ACHN (cell line): ENCODE data around the gene ACSF2.
A peak's percentile ranks its signal among the peaks of the same experiment; 100 is the strongest.

Source experiments
- DNase-seq: peaks from one replicate; pipeline ENCODE4 v3.0.0-alpha.2; 2015
- in situ Hi-C: cut with HindIII; loops from 2 replicates; pipeline ENCODE4 v1.10.0; 2017; ENCODE audit warnings: low sequenced_read_pairs, low pct_ligation_motif_present, low pct_unique_long_range_greater_than_20kb

ACSF2 gene

DNA sequence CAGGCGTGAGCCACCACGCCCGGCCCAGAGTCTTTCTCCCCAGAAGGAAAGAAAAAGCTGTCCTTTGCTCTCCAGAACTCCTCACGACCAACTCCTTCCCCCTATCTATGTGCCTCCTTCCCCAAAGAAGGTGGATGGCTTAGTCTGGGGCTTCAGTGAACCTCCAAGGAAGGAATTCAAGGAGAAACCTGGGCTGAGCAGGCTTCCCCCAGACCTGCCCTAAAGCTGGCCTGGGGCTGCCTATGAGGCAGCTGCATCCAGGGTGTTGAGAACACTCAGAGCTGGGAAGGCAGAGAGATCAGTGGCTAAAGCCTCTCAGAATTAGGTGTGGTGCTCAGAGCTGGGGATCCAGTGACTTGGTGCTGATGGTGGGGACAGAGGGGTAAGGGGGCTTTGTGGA is 3.8 kb downstream of the ACSF2 start:
- no peak for DNase-seq
- in situ Hi-C loops: no loop called here

DNA sequence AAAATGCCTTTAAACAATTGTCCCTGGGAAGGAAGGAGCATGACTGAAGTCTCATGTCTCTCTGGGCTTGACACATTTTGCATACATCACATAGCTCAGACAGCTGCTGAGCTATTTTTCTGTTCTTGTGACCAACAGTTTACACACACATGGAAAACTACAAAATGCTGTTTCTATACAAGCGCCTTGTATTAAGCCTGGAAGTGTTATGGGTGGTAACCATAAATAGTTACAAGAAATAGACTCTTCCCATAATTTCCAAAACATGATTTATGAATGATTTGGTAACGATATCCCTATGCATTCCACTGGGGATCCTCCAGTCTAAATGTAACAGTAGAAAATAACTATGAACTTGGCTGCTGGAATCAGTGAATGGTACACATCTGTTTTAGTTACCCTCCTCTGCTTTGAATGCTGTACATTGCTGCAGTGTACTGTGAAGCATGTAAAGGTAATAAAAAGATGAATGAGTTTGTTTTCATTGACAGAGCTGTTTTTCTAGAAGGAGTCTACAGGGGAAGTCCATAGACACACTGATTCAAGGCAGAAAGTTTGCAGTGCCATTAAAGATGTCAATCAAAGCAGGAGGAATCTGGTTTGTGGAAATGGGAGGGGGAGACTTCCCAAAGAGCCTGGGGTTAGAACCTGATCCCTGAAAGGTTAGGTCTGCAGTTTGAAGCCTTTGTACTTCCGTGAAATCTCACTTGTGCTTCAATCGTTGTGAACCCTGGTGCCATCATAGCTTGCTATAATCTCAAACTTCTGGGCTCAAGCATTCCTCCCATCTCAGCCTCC is 5.0 kb downstream of the ACSF2 start:
- in situ Hi-C loops: no loop called here
- DNase-seq: no peak

DNA sequence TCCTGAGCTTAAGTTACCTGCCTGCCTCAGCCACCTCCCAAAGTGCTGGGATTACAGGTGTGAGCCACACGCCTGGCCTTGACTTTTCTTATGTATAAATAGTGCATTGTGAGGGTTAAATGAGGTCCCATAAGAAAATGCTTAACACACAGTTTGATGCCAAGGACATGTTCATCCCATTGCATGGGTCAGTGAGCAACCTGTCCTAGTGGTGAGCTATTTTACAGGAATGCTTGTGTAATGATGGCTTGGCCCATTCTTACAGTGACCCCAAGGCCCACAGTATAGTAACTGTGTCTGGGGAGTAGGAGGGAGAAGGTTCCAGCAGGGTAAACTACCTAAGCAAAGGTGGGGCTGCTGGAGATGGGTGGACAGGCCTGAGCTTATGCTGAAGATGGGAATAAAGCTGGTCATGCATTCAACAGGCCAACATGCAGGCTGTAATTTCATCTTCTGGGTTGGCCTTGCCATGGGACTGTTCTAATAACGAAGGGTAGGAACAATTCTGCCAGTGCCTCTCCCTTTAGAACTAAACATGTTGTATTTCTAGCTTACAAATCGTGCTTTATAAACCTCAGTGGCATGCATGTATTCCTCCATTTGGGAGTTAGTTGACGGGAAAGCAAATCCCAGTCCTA is 6.2 kb downstream of the ACSF2 start:
- DNase-seq: peak; percentile 33
- in situ Hi-C loops: no loop called here

DNA sequence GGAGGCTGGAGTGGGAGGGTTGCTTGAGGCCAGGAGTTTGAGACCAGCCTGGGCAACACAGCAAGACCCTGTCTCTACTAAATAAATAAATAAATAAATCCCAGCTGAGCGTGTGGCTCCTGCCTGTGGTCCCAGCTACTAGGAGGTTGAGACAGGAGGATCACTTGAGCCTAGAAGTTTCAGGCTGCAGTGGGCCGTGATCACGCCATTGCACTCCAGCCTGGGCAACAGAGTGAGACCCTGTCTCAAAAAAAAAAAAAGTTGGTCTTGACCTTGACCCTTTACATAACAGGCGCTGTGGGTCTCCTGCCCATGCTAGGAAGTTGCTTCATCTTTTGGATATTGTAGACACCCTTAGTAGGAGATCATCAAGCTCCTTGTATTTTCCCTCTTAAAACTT is 11.4 kb downstream of the ACSF2 start:
- DNase-seq: no peak
- in situ Hi-C loops: no loop called here

DNA sequence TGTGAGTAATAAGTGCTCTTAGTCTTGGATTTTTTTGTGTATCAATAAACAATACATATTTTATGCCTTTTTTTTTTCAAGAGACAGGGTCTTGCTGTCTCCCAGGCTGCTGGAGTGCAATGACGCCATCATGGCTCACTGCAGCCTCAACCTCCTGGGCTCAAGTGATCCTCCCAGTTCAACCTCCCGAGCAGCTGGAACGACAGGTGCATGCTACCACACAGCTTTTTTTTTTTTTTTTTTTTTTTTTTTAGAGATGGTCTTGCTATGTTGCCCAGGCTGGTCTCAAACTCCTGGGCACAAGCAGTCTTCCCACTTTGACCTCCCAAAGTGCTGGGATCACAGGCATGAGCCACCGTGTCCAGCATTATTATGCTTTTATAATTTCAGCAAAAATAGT is 13.0 kb downstream of the ACSF2 start:
- in situ Hi-C loops: no loop called here
- no peak for DNase-seq

DNA sequence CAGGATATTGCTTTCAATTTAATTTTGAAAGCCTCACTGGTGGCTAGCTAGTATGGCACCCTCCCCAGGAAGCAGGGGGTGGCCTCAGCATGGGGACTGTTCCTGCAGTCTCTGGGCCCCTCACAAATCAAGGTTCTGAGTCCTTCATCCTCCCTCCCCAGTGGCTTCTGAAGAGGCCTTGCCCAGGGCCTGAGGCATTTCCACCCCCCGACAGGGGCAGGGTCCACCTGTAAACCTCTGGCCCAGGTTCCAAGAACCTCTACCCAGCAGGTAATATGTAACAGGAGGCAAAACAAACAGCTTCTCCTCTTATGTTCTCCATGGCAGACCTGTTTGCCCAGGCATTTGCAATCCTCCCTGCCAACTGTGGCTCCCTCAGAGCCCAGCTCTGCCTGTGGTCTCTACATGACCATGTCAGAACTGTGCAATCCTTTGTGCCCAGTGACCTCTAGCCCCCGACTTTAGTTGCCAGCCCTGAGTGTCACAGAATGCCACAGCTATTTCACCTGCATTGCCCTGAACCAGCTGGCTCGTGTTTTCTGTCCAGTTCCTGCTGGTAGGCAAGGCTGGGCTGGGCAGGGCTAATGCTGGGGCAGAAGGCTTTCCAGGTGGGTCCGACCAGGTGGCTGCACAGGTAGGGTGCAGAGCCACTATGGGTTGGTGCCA is 14.3 kb downstream of the ACSF2 start:
- in situ Hi-C loops: no loop called here

DNA sequence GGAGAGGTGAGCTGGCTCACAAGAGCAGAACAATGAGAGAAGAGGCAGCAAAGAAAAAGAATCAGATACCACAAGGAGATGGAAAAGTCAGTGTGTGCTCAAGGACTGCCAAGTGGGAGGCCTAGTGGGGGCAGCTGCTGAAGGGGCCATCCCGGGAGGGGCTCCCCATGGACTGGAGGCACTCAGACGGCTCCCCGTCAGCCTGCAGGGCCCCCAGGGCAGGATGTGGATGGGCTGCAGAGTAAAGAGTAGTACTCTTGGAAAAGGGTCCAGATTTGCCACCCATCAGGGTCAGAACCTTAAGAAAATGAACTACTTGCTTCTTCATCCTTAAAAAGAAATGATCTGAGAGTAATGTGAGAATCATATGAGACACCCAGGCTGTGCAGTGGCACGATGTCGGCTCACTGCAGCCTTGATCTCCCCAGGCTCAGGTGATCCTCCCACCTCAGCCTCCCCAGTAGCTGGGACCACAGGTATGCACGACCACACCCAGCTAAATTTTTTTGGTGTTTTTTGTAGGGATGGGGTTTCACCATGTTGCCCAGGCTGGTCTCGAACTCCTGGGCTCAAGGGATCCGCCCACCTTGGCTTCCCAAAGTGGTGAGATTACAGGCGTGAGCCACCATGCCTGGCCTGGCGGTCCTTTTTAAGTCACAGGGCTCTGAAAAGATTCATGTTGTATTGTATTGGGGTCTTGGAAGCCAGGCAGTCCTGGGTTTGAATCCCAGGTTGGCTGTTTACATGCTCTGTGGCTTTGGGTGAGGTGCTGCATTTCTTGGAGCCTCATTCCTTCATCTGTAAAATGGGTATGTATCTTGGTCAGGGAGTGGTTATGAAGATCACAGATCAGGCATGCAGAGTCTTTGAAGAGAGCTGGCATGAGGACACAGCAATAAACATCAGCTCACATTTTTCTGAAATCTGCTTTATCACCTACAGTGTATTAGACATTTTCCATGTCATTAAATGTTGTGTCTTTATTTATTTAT is 15.1 kb downstream of the ACSF2 start:
- no peak for DNase-seq
- in situ Hi-C loops: no loop called here

More for the DNA sequence above, 14.3 kb downstream of the ACSF2 start:
- no peak for DNase-seq

DNA sequence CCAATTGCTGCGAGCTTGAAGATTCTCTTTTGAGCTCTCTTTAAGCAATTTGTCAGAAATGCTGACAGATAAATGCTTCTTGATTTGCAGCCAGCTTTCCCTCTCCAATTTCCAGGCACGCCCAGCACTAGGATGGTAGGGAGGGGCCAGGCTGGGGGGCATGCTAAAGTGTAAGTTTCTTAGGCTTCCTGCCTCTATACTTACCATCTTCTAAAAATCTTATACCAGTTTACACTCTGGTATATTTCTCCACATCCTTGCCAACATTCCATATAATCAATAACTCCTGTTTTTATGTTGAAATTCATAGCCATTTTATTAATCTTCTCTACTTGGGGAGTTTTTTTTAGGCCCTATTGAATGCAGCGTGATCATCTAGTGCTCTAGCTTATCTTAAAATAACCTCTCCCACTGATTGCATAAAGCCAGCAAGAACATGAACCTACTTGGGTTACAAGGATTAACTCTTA is 17.5 kb downstream of the ACSF2 start:
- no peak for DNase-seq

DNA sequence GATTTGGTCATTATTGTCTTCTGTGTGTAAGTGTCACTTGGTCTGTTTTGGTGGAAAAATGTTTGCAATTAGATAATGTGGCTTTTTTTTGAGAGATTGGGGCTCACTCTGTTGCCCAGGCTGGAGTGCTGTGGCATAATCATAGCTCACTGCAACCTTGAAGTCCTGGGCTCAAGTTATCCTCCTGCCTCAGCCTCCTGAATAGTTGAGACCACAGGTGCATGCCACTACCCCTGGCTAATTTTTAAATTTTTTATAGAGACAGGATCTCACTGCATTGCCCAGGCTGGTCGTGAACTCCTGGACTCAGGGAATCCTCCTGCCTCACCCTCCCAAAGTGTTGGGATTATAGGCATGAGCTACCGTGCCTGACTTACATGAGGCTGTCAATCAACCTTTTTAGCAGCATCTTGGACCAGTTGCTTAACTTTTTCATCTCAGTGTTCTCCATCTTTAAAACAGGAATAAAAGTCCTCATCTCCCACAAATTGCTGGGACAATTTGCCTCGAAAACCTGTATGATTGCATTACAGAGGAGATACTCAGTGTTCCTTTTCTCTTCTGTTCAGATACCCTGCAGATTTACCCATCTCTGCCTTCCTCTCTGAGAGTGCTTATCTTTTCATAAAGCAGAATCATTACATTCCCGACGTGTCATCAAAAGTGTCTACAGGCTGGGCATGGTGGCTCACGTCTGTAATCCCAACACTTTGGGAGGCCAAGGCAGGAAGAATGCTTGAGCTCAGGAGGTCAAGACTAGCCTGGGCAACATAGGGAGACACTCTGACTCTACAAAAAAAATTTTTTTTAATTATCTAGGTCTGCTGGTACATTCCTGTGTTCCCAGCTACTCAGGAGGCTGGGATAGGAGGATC is 19.1 kb downstream of the ACSF2 start:
- in situ Hi-C loops: no loop called here
- DNase-seq: no peak

More for the DNA sequence above, 17.5 kb downstream of the ACSF2 start:
- in situ Hi-C loops: no loop called here

DNA sequence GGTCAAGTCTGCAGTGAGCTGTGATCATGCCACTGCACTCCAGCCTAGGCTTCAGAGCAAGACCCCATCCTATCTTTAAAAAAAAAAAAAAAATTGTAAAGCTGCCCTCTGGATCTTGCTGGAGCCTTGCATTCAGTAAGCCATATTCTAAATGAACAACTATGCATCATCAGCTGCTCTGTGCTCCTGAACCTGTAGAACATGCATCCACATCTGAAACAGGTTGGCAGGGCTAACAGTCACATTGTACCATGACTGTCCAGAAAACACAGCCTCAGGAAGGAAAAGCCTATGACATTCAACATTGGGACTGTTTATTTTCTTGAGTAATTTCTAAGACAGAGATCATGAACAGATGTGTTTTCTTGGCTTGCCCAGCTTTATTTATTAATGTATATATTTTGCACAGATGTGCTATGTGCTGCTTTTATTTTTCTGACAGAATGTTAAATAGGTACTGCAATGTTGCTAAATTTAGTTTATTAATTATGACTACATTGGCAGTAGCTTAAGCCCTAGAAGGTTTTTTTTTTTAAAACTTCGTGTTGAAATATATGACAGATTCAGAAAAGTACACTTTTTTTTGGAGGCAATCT is 19.8 kb downstream of the ACSF2 start:
- in situ Hi-C loops: no loop called here
- DNase-seq: no peak

DNA sequence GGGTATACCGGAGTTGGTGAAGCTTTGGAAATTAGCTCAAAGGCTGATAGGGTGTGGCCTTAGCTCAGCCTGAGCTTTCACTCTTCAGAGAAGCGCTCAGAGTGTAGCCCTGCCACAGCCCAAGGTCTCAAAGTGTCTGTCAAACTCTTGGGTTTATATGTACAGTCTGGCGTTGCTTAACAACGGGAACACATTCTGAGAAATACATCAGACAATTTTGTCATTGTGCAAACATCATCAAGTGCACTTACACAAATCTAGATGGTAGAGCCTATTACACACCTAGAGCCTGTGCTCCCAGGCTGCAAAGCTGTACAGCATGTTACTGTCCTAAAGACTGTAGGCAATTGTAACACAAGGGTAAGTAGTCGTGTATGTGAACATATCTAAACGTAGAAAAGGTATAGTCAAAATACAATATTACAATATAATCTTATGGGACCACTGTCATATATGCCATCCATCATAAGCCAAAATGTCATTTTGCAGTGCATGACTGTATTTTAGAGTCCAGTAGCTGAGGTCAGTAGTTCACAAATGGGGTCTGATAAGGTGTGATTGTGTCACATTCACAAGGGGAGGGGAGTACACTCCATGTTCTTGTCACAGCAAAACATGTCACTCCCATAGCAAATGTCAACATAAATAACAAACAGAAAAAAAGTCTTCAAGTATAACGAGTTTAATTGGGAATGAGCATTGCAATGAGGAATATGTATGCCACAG is 22.0 kb downstream of the ACSF2 start:
- in situ Hi-C loops: no loop called here
- DNase-seq: no peak

DNA sequence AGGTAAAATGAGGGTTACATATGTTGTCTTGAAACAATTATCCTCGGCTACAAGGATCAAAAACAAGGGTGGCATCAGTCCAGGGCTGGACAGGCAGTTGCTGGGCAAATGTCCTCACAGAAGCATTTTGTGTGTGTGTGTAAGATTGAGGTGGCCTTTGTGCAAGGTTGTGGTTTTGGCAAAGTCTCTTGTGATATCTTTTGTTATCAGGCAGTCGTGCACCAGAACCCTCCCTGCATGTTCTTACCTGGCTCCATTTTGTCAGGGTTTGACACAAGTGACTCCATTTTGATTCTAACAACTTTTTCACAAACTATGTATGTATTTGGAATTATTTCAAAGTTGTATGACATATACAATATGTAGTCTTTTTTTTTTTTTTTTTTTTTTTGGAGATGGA is 22.6 kb downstream of the ACSF2 start:
- in situ Hi-C loops: no loop called here
- no peak for DNase-seq

DNA sequence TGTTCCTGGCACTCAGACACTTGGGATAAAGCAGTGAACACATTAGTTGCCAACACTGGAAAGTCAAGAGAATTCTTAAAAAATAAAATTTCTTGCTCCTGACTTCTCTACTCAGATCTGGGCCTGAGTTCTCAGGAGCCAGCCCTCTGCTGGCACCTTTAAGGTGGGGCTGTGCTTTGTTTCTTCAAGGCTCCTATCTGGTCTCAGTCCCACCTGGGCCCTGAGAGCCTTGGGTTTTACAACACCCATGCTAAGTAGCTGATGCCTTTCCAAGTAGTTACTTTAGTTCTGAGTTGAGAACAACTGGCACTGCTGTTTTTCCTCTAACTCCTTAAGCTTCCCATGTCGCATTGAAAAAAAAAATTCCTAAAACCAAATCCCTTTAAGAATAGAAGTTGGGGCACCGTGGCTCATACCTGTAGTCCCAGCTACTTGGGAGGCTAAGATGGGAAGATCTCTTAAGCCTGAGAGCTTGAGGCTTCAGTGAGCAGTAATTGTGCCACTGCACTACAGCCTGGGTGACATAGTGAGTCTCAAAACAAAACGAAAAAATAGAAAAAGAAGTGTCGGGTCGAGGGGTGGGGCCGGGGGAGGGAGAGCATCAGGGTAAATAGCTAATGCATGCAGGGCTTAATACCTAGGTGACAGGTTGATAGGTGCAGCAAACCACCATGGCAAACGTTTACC is 26.1 kb downstream of the ACSF2 start:
- in situ Hi-C loops: no loop called here
- no peak for DNase-seq

DNA sequence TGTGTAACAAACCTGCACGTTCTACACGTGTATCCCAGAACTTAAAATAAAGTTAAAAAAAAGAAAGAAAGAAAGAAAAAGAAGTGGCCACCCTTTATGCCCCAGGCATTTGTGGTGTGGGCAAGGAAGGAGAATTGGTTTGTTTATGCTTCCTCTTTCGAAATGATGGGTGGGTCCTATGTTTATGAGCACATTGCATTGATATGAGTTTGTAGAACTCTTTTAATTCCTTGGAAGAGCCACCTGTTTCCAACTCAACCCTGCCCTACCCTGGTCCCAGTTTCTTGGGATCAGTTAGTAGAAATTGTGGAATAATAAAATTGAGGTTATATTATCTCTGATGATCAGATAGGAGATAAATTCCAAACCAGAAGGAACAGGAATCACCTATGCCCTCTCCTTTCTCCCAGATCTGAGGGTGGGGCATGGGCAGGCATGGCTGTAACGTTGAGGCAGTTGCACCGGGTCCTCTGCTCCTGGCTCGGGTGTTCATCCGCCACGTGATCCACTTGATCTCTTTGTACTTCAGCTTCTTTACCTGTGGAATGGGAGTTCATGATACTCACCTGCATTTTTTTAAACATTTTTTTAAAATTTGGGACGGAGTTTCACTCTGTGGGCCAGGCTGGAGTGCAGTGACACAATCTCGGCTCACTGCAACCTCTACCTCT is 26.7 kb downstream of the ACSF2 start:
- in situ Hi-C loops: no loop called here
- no peak for DNase-seq

DNA sequence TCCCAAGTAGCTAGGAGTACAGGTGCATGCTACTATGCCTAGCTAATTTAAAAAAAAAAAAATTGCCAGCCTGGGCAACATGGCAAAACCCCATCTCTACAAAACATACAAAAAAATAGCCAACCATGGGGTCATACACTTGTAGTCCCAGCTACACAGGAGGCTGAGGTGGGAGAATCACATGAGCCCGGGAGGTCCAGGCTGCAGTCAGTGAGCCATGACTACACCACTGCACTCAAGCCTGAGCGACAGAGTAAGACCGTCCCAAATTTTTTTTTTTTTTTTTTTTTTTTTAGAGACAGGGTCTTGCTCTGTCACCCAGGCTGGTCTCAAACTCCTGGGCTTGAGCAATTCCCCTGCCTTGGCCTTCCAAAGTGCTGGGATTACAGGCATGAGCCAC is 27.9 kb downstream of the ACSF2 start:
- in situ Hi-C loops: no loop called here
- no peak for DNase-seq

DNA sequence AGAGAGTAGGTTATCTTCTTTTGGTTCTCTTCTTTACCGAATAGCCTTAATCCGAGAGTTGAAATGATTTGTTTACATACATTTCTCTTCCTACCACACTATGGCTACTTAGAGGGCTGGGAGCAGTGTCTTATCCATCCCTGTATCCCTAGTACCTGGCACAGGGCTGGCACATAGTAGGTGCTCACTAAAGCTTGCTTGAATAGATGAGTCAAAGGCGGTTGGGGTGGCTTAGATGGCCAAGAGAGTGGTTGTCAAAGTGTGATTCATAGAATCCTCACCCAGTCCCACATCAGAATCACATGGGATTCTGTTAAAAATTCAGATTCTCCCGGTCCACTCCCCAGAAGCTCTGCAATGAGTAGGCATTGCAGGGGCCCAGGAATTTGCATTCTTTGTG is 31.6 kb downstream of the ACSF2 start:
- no peak for DNase-seq
- in situ Hi-C loops: no loop called here
